CD4-positive, alpha-beta memory T cell (primary cell): ENCODE data around the gene FEN1. TPM values are rescaled to one million over a fixed set of nuclear protein-coding genes. Genes with fewer than 3 reads are reported as not detected.

Experiments used
- CTCF ChIA-PET: fragments of 350-600 bp; sonication (Branson Sonifier 250); formaldehyde crosslinking; loops from one replicate; lab custom pipeline; 2021; ENCODE audit warnings: inconsistent platforms; ENCODE audit not compliant: partially characterized antibody; lab: Charles Lee
- POLR2A ChIA-PET: fragments of 350-600 bp; sonication (Branson Sonifier 250); formaldehyde crosslinking; loops from one replicate; lab custom pipeline; 2021; ENCODE audit not compliant: partially characterized antibody; lab: Charles Lee
- DNase-seq, 5 donors: peaks; one replicate each; pipeline versions ENCODE4 v3.0.0 to v3.0.0-alpha.2; 2020 to 2022; ENCODE audit warnings: mixed read lengths in 1 of 5
- H3K27ac ChIP-seq: one replicate; pipeline ENCODE4 v1.7.0; 2013; ENCODE audit warnings: low read depth, low read length
- H3K27me3 ChIP-seq: 2 replicates; pipeline ENCODE4 v1.7.0; 2013; ENCODE audit warnings: mild to moderate bottlenecking, low read length, moderate library complexity; ENCODE audit not compliant: insufficient read depth
- H3K36me3 ChIP-seq: 2 replicates; pipeline ENCODE4 v1.7.0; 2013; ENCODE audit warnings: mild to moderate bottlenecking, low read length, moderate library complexity; ENCODE audit not compliant: insufficient read depth
- H3K4me1 ChIP-seq: 2 replicates; pipeline ENCODE4 v1.7.0; 2013; ENCODE audit warnings: mild to moderate bottlenecking, low read length, moderate library complexity; ENCODE audit not compliant: insufficient read depth
- H3K4me3 ChIP-seq, 2 donors: one replicate each; pipeline ENCODE4 v1.7.0; 2013; ENCODE audit warnings: low read length in 2 of 2, mild to moderate bottlenecking in 1 of 2
- H3K9me3 ChIP-seq, 2 donors: one replicate each; pipeline ENCODE4 v1.7.0; 2013; ENCODE audit warnings: low read length in 2 of 2, control low read depth in 1 of 2; ENCODE audit not compliant: control insufficient read depth in 1 of 2
- H3K27ac Mint-ChIP-seq, 7 donors: one replicate each; pipeline ENCODE4 v1.8.0; 2020 to 2021; ENCODE audit warnings: mixed read lengths in 7 of 7, mild to moderate bottlenecking in 6 of 7, inconsistent platforms in 3 of 7, moderate library complexity in 3 of 7
- H3K27me3 Mint-ChIP-seq, 2 donors: one replicate each; pipeline ENCODE4 v1.8.0; 2020 to 2021; ENCODE audit warnings: mixed read lengths in 2 of 2
- H3K36me3 Mint-ChIP-seq, 2 donors: one replicate each; pipeline ENCODE4 v1.8.0; 2020 to 2021; ENCODE audit warnings: mixed read lengths in 2 of 2, inconsistent platforms in 1 of 2, mild to moderate bottlenecking in 1 of 2
- H3K4me1 Mint-ChIP-seq, 4 donors: one replicate each; pipeline ENCODE4 v1.8.0; 2020 to 2021; ENCODE audit warnings: mixed read lengths in 4 of 4, mild to moderate bottlenecking in 1 of 4
- H3K4me3 Mint-ChIP-seq, 8 donors: one replicate each; pipeline ENCODE4 v1.8.0; 2020 to 2021; ENCODE audit warnings: mixed read lengths in 8 of 8, mild to moderate bottlenecking in 7 of 8, moderate library complexity in 6 of 8, inconsistent platforms in 3 of 8
- H3K9me3 Mint-ChIP-seq, 8 donors: one replicate each; pipeline ENCODE4 v1.8.0; 2020 to 2021; ENCODE audit warnings: mixed read lengths in 8 of 8, mild to moderate bottlenecking in 5 of 8, inconsistent platforms in 3 of 8, moderate library complexity in 1 of 8
- intact Hi-C: fragments of 100-400 bp; cut with micrococcal nuclease; formaldehyde crosslinking; loops from one replicate; pipeline ENCODE4 v1.15.1; 2023
- polyA plus RNA-seq, 2 donors: library from polyadenylated mRNA; unstranded; fragments of 300-500 nt; fragmentation: Illumina TruSeq; gene quantifications; one replicate each; pipeline ENCODE4 v1.2.3, GENCODE V29; 2021
- total RNA-seq, 2 experiments: library from RNA; stranded (reverse); gene quantifications; one replicate each; pipeline ENCODE4 v1.2.3, GENCODE V29; 2021

FEN1 gene
- total and polyA plus RNA-seq, 4 experiments from 2014 or later: 7.4 to 15.4 (median 10.4) TPM

GRCh38 chr11:61780581-61781162 lies 12.0 kb upstream of the FEN1 start:
- Mint-ChIP-seq H3K4me3 (no peak overlapping the region), H3K36me3 (peaks cover 10 to 19% of the 10 kb centered on the region in 2 donors), H3K27me3 (no peaks in the 10 kb centered on the region), H3K4me1 (peaks cover 3 to 20% (median 10%) of the 10 kb centered on the region in 4 donors), H3K27ac (peak overlapping the region in 1 of 7 donors; percentile 10), H3K9me3 (no peaks in the 10 kb centered on the region)
- H3K27me3 ChIP-seq: no peaks in the 10 kb centered on the region
- intact Hi-C loops: no loop called here
- peaks cover 11% of the 10 kb centered on the region for H3K36me3 ChIP-seq
- no peak for DNase-seq
- ChIA-PET CTCF (interaction anchor here (1.2 to 1.5 kb wide), 3 partner anchors 17 to 302 kb away, joined by 3 to 6 read pairs (median 4); no protein-coding TSS in a partner anchor), POLR2A (interaction anchor here (1.1 to 1.5 kb wide), 2 partner anchors 11 to 14 kb away, joined by 3 to 5 read pairs; no protein-coding TSS in a partner anchor)
- H3K4me3 ChIP-seq: no peak overlapping the region
- no peaks in the 10 kb centered on the region for H3K9me3 ChIP-seq
- no peak overlapping the region for H3K27ac ChIP-seq
- peaks cover 13% of the 10 kb centered on the region for H3K4me1 ChIP-seq

GRCh38 chr11:61781585-61781984 lies 11.1 kb upstream of the FEN1 start:
- Histone ChIP-seq H3K27me3 (no peaks in the 10 kb centered on the region), H3K4me1 (peaks cover 12% of the 10 kb centered on the region), H3K27ac (no peak overlapping the region), H3K36me3 (peaks cover 20% of the 10 kb centered on the region), H3K9me3 (no peaks in the 10 kb centered on the region), H3K4me3 (no peak overlapping the region)
- intact Hi-C loops: no loop called here
- Mint-ChIP-seq H3K27ac (no peak overlapping the region), H3K4me1 (peaks cover under 1 to 15% (median 9%) of the 10 kb centered on the region in 4 donors), H3K27me3 (no peaks in the 10 kb centered on the region), H3K4me3 (no peak overlapping the region), H3K9me3 (no peaks in the 10 kb centered on the region), H3K36me3 (peaks cover 10 to 25% of the 10 kb centered on the region in 2 donors)
- CTCF ChIA-PET: no interaction called here
- POLR2A ChIA-PET: interaction anchor here (1.5 kb wide), 1 partner anchor 10 kb away, joined by 5 read pairs; no protein-coding TSS in a partner anchor
- no peak for DNase-seq

GRCh38 chr11:61782299-61782698 lies 10.4 kb upstream of the FEN1 start:
- peaks cover 0 to 9% (median 4%) of the 10 kb centered on the region in 4 donors for H3K4me1 Mint-ChIP-seq
- ChIA-PET POLR2A (no interaction called here), CTCF (no interaction called here)
- DNase-seq: no peak
- Histone ChIP-seq H3K4me1 (peaks cover 6% of the 10 kb centered on the region), H3K9me3 (no peaks in the 10 kb centered on the region), H3K27ac (no peak overlapping the region), H3K36me3 (peaks cover 27% of the 10 kb centered on the region), H3K27me3 (no peaks in the 10 kb centered on the region), H3K4me3 (no peak overlapping the region)
- H3K27ac Mint-ChIP-seq: peak overlapping the region in 1 of 7 donors; percentile 52
- intact Hi-C loops: no loop called here
- no peak overlapping the region for H3K4me3 Mint-ChIP-seq
- peaks cover 10 to 32% of the 10 kb centered on the region in 2 donors for H3K36me3 Mint-ChIP-seq
- H3K9me3 Mint-ChIP-seq: no peaks in the 10 kb centered on the region
- no peaks in the 10 kb centered on the region for H3K27me3 Mint-ChIP-seq

- Mint-ChIP-seq H3K27ac (no peak overlapping the region), H3K4me1 (peaks cover 0 to 6% (median 2%) of the 10 kb centered on the region in 4 donors), H3K27me3 (no peaks in the 10 kb centered on the region), H3K36me3 (peaks cover 10 to 34% of the 10 kb centered on the region in 2 donors), H3K9me3 (no peaks in the 10 kb centered on the region), H3K4me3 (no peak overlapping the region)
- intact Hi-C loops: no loop called here
- Histone ChIP-seq H3K4me3 (no peak overlapping the region), H3K9me3 (no peaks in the 10 kb centered on the region), H3K4me1 (peaks cover 3% of the 10 kb centered on the region), H3K36me3 (peaks cover 31% of the 10 kb centered on the region), H3K27me3 (no peaks in the 10 kb centered on the region), H3K27ac (no peak overlapping the region)
- DNase-seq: no peak
- POLR2A ChIA-PET: no interaction called here
- CTCF ChIA-PET: interaction anchor here (1.5 kb wide), 1 partner anchor 14 kb away, joined by 4 read pairs; no protein-coding TSS in a partner anchor
These were observed 9.9 kb upstream of the FEN1 start for GRCh38 chr11:61782841-61783240.

- no peaks in the 10 kb centered on the region for H3K4me1 ChIP-seq
- H3K27ac ChIP-seq: no peak overlapping the region
- H3K9me3 Mint-ChIP-seq: no peaks in the 10 kb centered on the region
- peaks cover 0 to 4% (median 0%) of the 10 kb centered on the region in 4 donors for H3K4me1 Mint-ChIP-seq
- POLR2A ChIA-PET: no interaction called here
- no peaks in the 10 kb centered on the region for H3K27me3 Mint-ChIP-seq
- H3K36me3 ChIP-seq: peaks cover 42% of the 10 kb centered on the region
- no peak overlapping the region for H3K4me3 Mint-ChIP-seq
- intact Hi-C loops: no loop called here
- H3K27me3 ChIP-seq: no peaks in the 10 kb centered on the region
- peak overlapping the region in 2 of 7 donors; percentile 24 to 74 for H3K27ac Mint-ChIP-seq
- peaks cover 14 to 44% of the 10 kb centered on the region in 2 donors for H3K36me3 Mint-ChIP-seq
- no peak for DNase-seq
- no peak overlapping the region for H3K4me3 ChIP-seq
- H3K9me3 ChIP-seq: no peaks in the 10 kb centered on the region
- CTCF ChIA-PET: interaction anchor here (1.3 to 1.5 kb wide), 2 partner anchors 13 to 298 kb away, joined by 3 to 4 read pairs; no protein-coding TSS in a partner anchor
These were observed 8.8 kb upstream of the FEN1 start for GRCh38 chr11:61783717-61784505.

- Histone ChIP-seq H3K4me1 (no peaks in the 10 kb centered on the region), H3K36me3 (peaks cover 47% of the 10 kb centered on the region), H3K4me3 (no peak overlapping the region), H3K27me3 (no peaks in the 10 kb centered on the region), H3K27ac (no peak overlapping the region), H3K9me3 (no peaks in the 10 kb centered on the region)
- Mint-ChIP-seq H3K27ac (peak overlapping the region in 3 of 7 donors; percentile 22 to 59 (median 31)), H3K4me3 (no peak overlapping the region), H3K9me3 (no peaks in the 10 kb centered on the region), H3K4me1 (peaks cover 0 to 8% (median under 1%) of the 10 kb centered on the region in 4 donors), H3K36me3 (peaks cover 17 to 50% of the 10 kb centered on the region in 2 donors), H3K27me3 (no peaks in the 10 kb centered on the region)
- ChIA-PET CTCF (interaction anchor here (1.3 to 1.5 kb wide), 2 partner anchors 13 to 298 kb away, joined by 3 to 4 read pairs; no protein-coding TSS in a partner anchor), POLR2A (no interaction called here)
- no peak for DNase-seq
- intact Hi-C loops: no loop called here
These were observed 8.3 kb upstream of the FEN1 start for GRCh38 chr11:61784506-61784805.

- CTCF ChIA-PET: interaction anchor here (2.7 kb wide), 1 partner anchor 11 kb away, joined by 16 read pairs; no protein-coding TSS in a partner anchor
- Mint-ChIP-seq H3K36me3 (peaks cover 25 to 62% of the 10 kb centered on the region in 2 donors), H3K4me3 (no peak overlapping the region), H3K9me3 (no peaks in the 10 kb centered on the region), H3K27me3 (no peaks in the 10 kb centered on the region), H3K4me1 (peaks cover 2 to 21% (median 9%) of the 10 kb centered on the region in 4 donors), H3K27ac (no peak overlapping the region)
- POLR2A ChIA-PET: interaction anchor here (0.7 kb wide), 1 partner anchor 22 kb away, joined by 3 read pairs; no protein-coding TSS in a partner anchor
- Histone ChIP-seq H3K27me3 (no peaks in the 10 kb centered on the region), H3K4me1 (no peaks in the 10 kb centered on the region), H3K4me3 (no peak overlapping the region), H3K27ac (no peak overlapping the region), H3K9me3 (no peaks in the 10 kb centered on the region), H3K36me3 (peaks cover 57% of the 10 kb centered on the region)
- intact Hi-C loops: no loop called here
- DNase-seq: no peak
These were observed 6.8 kb upstream of the FEN1 start for GRCh38 chr11:61785837-61786402.
